ENCODE data around the gene FDX1.

FDX1 gene

DNA sequence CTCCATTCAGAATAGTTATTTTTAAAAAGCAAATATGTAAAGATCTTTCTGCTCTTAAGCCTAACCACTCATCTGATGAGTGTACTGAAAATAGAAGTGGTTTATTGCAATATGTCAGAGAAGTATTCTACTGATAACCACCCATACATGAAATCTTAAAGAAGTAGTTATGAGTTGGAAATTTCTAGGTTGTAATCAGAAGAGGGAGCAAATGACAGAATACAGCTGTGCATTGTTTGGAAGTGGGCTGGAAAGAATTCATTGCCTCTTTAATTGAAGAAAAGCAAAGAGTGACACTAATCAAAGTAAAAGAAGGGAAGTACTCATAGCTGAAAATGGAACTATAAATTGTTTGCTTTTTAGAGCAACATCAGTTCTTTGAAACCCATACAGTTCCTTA lies 39.4 kb downstream of the FDX1 start:
- DNase-seq: no peak

DNA sequence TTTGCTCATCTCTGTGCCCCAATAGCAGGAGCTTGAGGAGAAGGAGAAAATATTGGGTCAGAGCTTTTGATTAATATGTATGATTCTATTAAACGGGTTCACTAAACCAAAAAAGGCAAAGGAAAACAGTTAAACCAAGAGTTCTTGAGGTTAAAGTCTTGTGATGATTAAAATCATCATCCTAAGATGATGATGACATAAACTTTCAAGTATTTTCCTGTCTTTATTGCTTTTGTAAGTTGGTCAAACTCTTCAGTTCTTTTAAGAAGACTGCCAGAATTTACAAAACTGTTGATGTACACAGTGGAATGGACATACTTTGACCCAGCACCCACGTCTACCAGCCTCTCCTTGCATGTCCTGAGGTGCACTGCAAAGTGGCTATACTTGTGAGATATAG lies 41.0 kb downstream of the FDX1 start:
- DNase-seq: no peak

DNA sequence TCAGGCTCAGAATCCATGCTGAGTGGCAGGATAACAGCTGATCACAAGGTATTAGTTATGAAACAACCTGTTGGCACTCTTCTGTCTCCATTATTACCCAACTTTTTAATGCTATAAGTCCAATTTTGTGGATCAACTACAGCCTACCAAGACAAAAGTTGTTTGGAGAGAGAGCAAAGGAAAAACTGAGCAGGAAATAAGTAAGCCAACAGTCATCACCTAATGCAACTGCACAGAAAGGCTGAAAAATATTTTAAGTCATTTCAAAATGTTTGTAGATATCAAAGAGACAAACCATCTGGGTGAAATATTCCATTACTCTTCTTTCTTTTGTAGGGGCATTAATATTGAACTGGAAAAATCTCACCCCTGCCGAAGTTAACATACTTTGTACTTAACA lies 41.6 kb downstream of the FDX1 start:
- DNase-seq: no peak

DNA sequence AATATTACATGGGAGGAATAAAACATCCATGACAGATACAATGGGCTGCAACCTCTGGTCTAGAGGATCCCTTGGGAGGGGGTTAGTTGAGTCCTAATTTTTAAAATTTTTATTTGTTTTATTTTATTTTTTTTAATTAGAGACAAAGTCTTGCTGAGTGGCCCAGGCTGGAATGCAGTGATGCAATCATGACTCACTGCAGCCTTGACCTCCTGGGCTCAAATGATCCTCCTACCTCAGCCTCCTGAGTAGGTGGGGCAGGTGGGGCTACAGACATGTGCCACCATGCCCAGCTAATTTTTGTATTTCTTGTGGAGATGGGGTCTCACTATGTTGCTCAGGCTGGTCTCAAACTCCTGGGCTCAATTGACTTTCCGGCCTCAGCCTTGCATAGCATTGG lies 43.1 kb downstream of the FDX1 start:
- no peak for DNase-seq

DNA sequence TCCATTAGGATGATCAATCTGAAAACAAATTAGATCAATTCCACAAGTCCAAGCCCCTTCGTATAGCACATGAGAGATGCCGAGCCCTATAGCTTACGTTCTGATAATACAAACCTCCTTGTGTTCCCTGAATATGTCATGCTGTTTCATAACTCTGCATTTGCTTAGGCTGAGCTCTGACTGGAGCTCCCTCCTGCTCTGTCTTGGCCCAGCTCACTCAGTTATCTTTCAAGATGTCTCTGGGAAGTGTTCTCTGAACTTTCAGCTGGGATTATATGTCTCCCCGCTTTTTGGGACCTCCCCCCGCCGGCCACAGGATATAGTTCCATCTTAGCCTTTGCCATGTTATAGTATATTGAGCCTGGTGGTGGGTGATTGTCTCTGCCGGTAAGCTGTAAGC lies 44.0 kb downstream of the FDX1 start:
- no peak for DNase-seq

DNA sequence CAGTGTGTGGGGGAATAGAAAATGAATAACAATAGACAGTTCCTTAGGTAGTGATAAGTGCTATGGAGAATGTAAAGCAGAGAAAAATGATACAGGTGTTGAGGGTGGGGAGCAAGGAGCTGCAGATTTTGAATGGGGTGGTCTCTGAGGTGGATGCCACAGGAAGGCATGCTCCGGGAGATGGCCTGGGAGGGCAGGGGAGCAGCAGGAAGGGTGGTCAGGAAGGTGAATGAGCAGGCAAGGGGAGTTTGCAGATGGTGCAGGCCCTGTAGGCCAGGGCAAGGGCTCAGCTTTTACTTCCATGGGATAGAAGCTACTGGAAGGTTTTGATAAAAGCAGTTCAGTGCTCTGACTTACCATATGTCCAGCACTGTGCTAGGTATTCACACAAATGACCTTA lies 44.8 kb downstream of the FDX1 start:
- DNase-seq: no peak

DNA sequence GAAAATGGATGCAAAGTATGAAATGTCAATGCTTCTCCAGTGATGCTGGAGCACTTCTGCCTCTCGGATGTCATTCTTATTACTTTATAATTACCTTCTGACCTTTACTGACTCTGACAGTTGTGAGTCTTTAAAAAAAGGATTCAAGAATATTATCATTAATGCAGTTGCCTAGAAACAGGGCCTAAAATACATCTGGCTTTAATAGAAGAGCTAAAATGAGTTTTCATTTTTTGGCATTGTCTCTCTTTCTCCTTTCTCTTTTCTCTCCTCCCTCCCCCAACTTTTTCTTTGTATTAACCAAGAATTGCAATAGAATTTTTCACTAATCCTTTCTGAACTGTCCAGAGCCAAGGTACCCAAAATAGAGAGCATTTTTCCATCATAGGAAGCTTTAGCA lies 45.9 kb downstream of the FDX1 start:
- no peak for DNase-seq

DNA sequence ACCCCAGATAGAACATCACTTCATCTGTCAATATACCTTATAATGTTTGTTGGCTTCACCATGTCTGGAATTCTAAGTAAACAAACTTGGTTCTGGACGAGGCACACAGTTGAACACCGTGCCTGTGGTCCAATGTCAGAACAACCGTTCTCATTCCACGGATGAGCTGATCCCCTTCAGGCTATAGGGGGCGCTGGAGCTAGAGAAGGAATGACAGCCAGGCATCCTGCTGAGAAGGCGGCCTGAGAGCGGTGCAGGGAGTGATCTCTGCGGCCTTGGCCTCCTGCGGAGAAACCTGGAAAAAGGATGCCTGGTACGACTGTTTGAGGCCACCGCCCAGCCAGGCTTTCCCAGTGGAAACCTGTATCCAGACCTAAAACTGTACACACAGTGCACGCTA lies 48.7 kb downstream of the FDX1 start:
- peak; percentile 36 for DNase-seq

DNA sequence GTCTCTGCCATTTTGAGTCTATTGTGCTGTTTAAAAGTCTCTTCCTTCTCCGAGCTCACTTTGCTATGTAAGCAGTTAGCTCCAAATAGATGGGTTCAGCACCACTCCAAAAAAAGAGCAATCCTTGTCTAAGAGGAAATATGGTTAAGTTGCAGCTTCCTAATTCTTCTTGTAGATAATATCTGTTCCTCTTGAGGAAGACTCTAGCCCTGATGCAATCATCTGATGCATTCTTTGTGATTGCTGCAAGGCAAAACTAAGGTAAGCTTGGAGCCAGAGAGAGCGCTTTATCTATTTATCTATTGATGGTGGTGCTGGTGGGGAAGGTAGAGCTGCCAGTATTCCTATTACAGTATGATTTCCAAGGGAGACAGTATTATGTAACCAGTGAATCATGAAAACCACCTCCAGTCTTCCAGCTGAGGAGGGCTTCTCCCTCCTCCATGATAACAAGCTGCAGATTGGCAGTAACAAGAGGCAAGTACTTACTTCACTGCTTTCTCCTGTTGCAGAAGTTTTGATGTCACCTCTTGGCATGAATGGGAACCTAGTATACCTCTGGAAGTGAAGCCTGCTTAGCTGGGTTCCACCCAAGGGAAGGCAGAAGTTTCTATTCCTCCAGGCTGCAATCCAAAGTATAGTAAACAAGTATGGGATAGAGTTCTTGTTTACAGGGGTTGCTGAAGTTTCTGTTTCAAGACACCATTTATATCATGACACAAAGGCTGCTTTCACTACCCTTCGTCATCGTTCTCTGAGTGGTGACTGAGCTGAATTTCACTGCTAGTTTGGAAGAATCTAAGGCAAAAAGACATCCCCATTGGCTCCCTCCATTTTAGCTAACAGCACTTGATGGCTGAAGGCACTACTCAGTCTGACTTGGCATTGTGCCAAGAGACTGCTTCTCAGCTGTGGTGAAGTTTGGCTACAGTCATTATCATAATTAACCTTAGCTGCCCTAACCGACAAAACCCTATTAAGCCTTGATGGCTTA lies 49.7 kb downstream of the FDX1 start:
- DNase-seq: peak; percentile 72

DNA sequence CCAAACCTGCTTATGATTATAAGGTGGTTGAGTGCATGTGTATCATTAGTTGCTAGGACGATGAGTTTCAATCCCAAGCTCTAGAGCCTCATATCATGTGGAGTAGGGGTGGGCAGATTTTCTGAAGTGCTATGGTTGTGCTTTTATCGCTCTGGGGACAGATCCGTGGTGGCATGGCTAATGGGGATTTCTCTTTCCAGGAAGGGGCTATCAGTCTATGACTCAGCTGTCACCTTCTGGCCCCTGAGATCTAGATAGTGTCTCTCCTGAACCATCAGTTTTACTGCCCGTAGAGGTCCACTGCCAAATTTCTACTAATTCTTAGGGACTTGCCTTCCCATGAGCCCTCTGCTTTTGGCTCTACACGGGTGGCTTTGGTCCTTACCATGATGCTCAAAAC lies 51.8 kb downstream of the FDX1 start:
- DNase-seq: peak; percentile 58

DNA sequence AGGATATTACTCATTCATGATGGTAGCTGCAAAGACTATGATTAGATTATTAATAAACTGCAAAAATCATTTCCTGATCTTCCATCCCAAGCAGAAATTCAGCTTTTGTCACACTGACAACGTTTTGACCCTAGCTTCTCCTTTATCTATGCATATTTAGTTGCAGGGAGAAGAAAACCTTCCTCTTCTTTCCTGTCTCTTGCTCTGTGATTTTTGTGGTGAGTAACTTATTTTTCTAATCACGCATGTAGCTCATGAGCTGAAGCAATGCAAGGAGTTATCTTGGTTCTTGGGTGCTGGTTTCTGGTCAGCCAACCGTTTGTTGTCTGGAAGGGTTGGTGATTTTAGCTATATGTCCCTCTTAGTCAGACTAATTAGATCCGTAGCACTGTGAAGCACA lies 56.4 kb downstream of the FDX1 start:
- peak; percentile 66 for DNase-seq

DNA sequence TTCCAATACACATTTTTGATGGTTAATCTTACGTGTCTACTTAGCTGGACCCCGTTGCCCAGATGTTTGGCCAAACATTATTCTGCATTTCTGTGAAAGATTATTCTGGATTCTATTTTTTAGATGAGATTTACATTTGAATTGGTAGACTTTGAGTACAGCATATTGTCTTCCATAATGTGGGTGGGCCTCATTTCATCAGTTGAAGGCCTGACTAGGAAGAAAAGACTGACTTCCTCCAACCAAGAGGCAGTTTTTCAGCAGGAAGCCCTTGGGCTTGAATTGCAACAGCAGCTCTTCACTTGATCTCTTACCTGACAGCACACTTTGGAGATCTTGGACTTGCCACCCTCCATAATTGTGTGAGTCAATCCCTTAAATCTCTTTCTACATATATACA lies 58.7 kb downstream of the FDX1 start:
- DNase-seq: no peak

DNA sequence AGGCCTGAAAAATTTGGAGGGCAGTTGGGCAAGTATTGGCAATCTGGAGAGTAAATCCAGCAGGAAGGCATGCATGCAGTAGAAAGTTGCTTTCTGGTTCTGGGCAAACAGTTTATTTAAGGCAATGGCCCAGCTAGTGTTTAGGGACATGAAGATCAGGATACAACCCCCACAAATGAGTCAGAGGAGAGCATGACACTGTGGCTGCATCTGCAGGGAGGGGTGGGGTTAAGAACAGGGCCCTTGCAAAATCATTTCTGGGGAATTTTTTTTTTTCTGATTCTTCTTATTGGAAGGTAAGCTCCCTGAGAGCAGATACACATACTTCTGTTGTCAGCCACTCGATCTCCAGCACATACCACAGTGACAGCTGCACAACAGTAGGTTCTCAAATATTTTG lies 61.1 kb downstream of the FDX1 start:
- DNase-seq: peak; percentile 41

DNA sequence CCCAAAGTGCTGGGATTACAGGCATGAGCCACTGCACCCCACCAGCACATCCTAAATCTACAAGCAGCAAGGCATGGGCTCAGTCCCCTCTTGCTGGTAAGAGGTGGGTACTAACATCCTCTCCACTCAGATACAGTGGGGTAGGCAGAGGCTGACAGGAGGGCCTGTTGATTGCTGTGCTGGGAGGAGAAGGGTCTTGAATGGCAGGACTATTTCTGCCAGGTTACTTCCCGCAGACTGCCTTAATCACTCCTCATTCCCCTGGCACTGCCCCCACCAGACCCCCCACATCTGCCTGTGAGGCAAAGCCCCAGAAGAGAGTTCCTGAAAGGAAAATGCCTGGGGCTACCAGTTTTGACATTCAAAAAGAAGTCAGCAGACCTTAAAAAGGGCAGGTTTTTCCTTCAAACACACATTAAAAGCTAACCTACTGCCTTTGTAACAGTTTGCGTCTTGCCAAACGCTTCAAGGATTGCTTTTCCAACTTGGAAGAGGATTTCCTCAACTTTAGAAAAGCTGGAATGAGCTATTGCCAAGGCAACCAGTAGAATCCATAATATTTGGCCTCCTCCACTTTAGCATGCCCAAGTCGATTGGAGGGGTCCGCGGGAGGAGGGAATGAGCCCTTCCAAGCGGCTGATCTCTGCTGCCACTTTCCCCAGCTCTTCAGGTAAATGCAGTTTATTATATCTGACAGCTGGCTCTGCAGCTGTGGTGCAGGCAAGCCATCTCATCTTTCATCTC lies 62.0 kb downstream of the FDX1 start:
- no peak for DNase-seq

DNA sequence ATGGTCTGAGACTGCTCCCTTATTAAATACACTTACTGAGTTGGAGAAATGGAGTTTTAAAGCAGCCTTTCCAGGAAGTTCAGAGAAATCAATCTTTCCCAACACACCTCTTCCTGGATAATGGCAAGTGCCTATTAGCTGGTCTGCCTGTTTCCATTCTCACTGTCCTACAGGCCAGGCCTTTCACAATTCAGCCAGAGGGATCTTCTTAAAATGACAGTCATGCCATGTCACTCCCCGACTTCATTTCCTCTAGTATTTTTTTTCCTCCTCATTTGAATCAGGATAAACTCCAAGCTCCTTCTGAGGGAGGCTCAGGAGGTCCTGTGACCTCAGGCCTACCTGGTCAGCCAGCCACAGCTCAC lies 62.6 kb downstream of the FDX1 start:
- DNase-seq: no peak

DNA sequence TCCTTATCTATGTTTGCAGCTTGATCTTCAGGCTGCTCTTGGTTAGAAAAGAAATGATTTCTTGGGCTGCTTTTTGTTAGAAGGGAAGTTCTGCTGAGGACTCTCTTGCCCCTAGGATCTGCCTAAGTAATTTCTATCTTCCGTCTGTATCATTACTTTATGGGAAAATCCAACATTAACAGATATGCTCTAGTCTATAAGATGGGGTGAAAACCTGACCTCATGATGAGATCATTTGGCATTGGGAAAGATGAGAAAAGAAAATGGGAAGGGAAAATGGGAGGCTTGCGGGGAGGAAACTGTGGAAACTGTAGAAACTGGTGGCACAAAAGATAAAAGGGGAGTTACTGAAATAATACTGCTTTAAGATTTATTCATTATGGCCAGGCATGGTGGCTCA lies 63.6 kb downstream of the FDX1 start:
- peak; percentile 75 for DNase-seq

DNA sequence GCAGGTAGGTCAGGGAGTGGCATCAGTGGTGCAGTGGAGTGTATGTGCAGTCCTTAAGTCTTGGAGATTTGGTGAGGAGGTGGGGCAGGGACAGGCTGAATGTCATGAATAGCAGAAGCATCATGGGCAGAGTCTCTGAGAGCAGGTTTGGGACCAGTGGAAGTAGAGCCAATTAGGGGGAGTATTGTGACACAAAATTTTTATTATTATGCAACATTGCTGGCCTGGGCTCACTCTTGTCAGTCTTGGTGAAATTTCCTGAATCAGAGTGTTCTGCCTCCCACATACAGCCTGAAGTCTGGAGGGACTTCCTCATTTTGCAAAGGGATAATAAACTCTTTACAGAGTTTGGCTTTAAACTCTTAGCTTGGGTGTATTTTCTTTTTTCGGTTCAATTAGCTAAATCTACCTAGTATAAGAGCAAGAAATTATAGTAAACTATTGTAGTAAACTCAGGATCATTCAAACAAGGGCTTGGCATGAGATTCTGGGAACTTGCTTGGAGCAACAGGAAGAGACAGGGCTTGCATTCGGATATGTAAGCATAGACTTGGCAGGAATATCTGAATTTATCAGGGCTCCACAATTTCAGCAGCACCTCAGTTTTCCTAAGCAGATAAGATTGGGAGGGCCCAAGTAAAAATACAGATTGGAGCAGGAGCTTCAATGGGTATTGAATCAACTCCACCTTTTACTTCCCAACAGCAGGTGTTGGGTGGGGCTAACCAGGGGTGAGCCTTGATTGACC lies 67.7 kb downstream of the FDX1 start:
- DNase-seq: peak; percentile 90

DNA sequence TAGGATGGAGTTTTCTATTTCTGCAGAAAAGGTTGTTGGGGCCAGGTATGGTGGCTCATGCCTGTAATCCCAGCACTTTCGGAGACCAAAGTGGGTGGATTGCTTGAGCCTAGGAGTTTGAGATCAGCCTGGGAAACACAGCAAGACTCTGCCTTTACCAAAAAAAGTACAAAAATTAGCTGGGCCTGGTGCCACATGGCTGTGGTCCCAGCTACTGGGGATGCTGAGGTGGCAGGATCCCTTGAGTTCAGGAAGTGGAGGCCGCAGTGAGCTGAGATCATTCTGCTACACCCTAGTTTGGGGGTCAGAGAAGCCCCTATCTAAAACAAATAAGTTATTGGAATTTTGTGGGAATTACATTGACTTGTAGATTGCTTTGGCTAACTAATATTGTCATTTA lies 71.7 kb downstream of the FDX1 start:
- no peak for DNase-seq

DNA sequence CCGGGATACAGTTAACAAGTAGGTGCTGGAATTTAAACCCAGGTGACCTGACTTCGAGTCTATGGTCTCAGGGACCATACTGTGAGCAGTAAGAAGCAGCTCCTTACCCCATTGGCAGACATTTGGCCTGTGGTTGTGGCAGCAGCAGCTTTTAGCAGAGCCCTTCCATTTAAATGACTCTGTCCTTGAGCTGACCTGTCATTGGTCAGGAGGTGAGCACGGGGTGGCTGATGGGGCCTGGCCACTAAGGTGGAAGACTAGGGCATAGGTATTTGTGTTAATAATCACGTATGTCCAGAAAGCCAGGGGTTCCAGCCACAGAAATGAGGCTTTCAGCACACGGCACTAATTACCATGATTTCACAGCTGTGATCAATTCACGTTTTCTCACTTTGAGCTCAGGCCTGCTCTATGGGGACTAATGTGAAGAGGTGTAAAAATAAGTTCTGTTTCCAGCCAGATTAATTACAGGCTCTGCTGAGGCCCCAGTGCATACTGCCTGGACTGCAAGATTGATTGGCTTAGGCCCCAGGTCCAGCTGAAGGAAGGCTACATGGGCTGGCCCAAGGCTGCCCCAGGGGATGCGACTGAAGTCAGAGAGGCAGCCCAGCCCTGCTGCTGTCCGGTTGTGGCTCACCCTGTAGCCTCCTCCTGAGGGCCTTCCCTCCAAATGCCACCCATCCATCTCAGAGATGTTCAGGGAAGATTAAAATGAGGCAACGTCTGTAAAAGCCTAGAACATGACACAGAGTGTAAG lies 76.0 kb downstream of the FDX1 start:
- no peak for DNase-seq

DNA sequence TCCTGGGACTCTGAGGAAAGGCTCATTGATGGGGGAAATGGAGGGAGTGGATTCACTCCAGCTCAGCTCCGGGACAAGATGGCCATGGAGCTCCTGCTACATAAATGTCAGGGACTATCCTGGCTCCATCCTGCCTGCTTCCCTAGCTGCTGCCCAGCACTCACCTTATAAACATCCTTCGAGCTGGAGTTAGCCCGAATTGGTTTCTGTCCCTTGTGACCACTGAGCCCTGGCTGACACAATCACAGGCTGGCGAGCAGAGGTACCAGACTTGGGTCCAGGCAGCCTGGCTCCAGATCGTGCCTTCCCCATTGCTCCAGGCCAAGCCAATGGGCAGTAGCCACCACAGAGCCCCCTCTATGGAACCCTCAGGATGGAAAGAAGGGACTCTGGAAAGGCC lies 77.6 kb downstream of the FDX1 start:
- DNase-seq: no peak

DNA sequence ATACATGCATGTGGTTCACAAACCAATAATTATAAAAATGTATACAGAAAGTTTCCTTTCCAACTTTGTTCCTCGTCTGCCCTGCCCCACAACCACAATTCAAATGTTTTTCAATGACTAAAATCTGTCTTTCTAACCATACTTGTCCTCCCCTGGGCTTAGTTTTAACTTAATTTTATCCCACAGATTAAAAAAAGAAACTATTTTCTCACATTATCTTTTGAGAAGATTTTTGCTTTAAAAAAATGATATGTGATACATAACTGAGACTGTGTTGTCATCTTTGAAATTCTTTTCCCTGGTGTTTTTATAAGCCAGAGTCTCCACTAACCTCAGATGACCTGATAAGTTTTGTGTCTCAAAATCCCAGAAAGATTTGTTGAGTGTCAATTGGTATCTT lies 79.0 kb downstream of the FDX1 start:
- DNase-seq: no peak

DNA sequence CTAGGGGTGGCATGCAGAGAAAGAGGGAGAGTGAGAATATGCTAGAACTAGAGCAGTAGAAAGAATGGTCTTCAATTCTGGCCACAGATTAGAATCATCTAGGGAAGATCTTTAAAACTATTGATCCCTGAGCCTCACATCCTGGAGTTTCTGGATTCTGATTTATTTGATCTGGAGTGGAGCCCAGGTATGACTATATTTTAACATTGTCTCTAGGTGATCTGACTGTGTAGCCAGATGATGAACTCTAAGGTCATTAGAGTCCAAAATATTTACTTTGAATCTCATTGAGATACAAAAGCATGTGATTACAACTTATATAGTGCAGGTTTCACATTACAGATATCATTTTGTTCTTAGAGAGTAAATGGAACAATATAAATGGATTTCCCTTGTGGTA lies 79.7 kb downstream of the FDX1 start:
- DNase-seq: no peak

DNA sequence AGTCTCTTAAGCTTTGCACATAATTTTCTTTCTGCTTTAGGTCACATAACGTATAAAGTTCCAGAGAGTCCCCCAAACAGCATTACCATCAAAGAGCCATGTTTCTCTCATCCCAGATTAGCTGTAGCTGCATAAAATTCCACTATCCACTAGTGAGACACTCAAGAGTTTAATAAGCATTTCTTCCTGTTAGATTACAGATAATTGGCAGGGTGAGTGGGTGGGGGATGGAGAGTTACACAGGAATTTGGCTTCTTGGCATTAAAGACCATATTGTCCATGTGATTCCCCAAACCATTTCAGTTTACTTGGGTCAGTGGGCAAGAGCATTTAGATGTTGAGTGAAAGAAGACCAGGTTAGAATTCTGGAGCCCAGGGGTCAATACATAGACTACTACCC lies 82.3 kb downstream of the FDX1 start:
- no peak for DNase-seq

All from OCI-M1 (cell line).